H9 (cell line): ENCODE data around the gene HIPK2. TPM values are rescaled to one million over a fixed set of nuclear protein-coding genes. Genes with fewer than 3 reads are reported as not detected.

Experiments used
- DNase-seq: peaks from one replicate; pipeline ENCODE4 v3.0.0-alpha.2; 2017
- H2AFZ ChIP-seq: one replicate; pipeline ENCODE4 v1.6.1; 2013; ENCODE audit warnings: mild to moderate bottlenecking, low read length, control low read depth, moderate library complexity
- H2AK5ac ChIP-seq: 2 replicates; pipeline ENCODE4 v1.6.1; 2013; ENCODE audit warnings: low read length, control low read depth, mixed read lengths; ENCODE audit not compliant: insufficient read length
- H2BK120ac ChIP-seq: one replicate; pipeline ENCODE4 v1.6.1; 2013; ENCODE audit warnings: low read depth, mild to moderate bottlenecking, low read length, control low read depth, inconsistent platforms; ENCODE audit not compliant: poor library complexity, severe bottlenecking
- H2BK12ac ChIP-seq: 2 replicates; pipeline ENCODE4 v1.6.1; 2013; ENCODE audit warnings: low read length, control low read depth, mixed read lengths, low read depth; ENCODE audit not compliant: insufficient read length
- H2BK15ac ChIP-seq: 2 replicates; pipeline ENCODE4 v1.6.1; 2013; ENCODE audit warnings: low read depth, low read length, control low read depth
- H2BK20ac ChIP-seq: one replicate; pipeline ENCODE4 v1.6.1; 2013; ENCODE audit warnings: low read depth, mild to moderate bottlenecking, low read length, control low read depth, inconsistent platforms; ENCODE audit not compliant: poor library complexity, severe bottlenecking
- H2BK5ac ChIP-seq: 2 replicates; pipeline ENCODE4 v1.6.1; 2013; ENCODE audit warnings: low read length, control low read depth, mixed read lengths; ENCODE audit not compliant: insufficient read length
- H3K14ac ChIP-seq: 2 replicates; pipeline ENCODE4 v1.6.1; 2013; ENCODE audit warnings: low read length, control low read depth; ENCODE audit not compliant: insufficient read depth
- H3K18ac ChIP-seq: 2 replicates; pipeline ENCODE4 v1.6.1; 2013; ENCODE audit warnings: low read depth, mild to moderate bottlenecking, mixed read lengths, low read length, control low read depth; ENCODE audit not compliant: insufficient read length
- H3K23ac ChIP-seq: 2 replicates; pipeline ENCODE4 v1.6.1; 2013; ENCODE audit warnings: low read length, control low read depth, mixed read lengths, low read depth; ENCODE audit not compliant: insufficient read length
- H3K23me2 ChIP-seq: 2 replicates; pipeline ENCODE4 v1.6.1; 2013; ENCODE audit warnings: low read depth, mild to moderate bottlenecking, mixed read lengths, low read length, control low read depth; ENCODE audit not compliant: insufficient read length, poor library complexity, severe bottlenecking
- H3K27ac ChIP-seq: 2 replicates; pipeline ENCODE4 v1.5.1; 2013; ENCODE audit warnings: low read length, control low read depth, mixed read lengths, low read depth; ENCODE audit not compliant: insufficient read length
- H3K27me3 ChIP-seq: 2 replicates; pipeline ENCODE4 v1.6.1; 2013; ENCODE audit warnings: low read length, control low read depth, inconsistent platforms; ENCODE audit not compliant: insufficient read depth
- H3K4ac ChIP-seq: 2 replicates; pipeline ENCODE4 v1.6.1; 2013; ENCODE audit warnings: low read depth, mild to moderate bottlenecking, control low read depth, inconsistent platforms, low read length, moderate library complexity
- H3K4me1 ChIP-seq: 2 replicates; pipeline ENCODE4 v1.6.1; 2013; ENCODE audit warnings: low read length, control low read depth, inconsistent platforms; ENCODE audit not compliant: insufficient read depth
- H3K4me2 ChIP-seq: 2 replicates; pipeline ENCODE4 v1.6.1; 2013; ENCODE audit warnings: low read length, control low read depth, mixed read lengths; ENCODE audit not compliant: insufficient read length, insufficient read depth
- H3K56ac ChIP-seq: 2 replicates; pipeline ENCODE4 v1.6.1; 2013; ENCODE audit warnings: low read depth, mild to moderate bottlenecking, mixed read lengths, low read length, control low read depth; ENCODE audit not compliant: insufficient read length
- H3K79me1 ChIP-seq: 2 replicates; pipeline ENCODE4 v1.6.1; 2013; ENCODE audit warnings: low read depth, mild to moderate bottlenecking, moderate library complexity, low read length, control low read depth, inconsistent platforms; ENCODE audit not compliant: insufficient read depth, poor library complexity, severe bottlenecking
- H3K79me2 ChIP-seq: 2 replicates; pipeline ENCODE4 v1.6.1; 2013; ENCODE audit warnings: low read length, control low read depth, inconsistent platforms; ENCODE audit not compliant: insufficient read depth
- H3K9ac ChIP-seq: 2 replicates; pipeline ENCODE4 v1.6.1; 2013; ENCODE audit warnings: low read length, control low read depth, mixed read lengths; ENCODE audit not compliant: insufficient read length; ENCODE audit errors: extremely low read depth
- H3K9me3 ChIP-seq: one replicate; pipeline ENCODE4 v1.6.1; 2013; ENCODE audit warnings: low read depth, low read length, inconsistent platforms; ENCODE audit not compliant: control insufficient read depth
- H3T11ph ChIP-seq: one replicate; pipeline ENCODE4 v1.6.1; 2013; ENCODE audit warnings: mild to moderate bottlenecking, low read length, control low read depth, inconsistent platforms
- H4K20me1 ChIP-seq: one replicate; pipeline ENCODE4 v1.6.1; 2013; ENCODE audit not compliant: control insufficient read depth, insufficient read length, insufficient read depth
- H4K5ac ChIP-seq: 2 replicates; pipeline ENCODE4 v1.6.1; 2013; ENCODE audit warnings: low read depth, mild to moderate bottlenecking, mixed read lengths, low read length, control low read depth; ENCODE audit not compliant: insufficient read length
- H4K8ac ChIP-seq: replicated peaks from 2 replicates; pipeline ENCODE4 v1.6.1; 2013; ENCODE audit warnings: low read length, control low read depth, mixed read lengths, low read depth; ENCODE audit not compliant: insufficient read length
- H4K91ac ChIP-seq: 2 replicates; pipeline ENCODE4 v1.6.1; 2013; ENCODE audit warnings: low read depth, mild to moderate bottlenecking, moderate library complexity, mixed read lengths, low read length, control low read depth; ENCODE audit not compliant: insufficient read length
- H3K27ac Mint-ChIP-seq, 3 experiments: 2 replicates in 2 of 3; 3 replicates in 1 of 3; pipeline ENCODE4 v1.8.0; 2020 to 2021; ENCODE audit warnings: mixed read lengths in 3 of 3, mild to moderate bottlenecking in 1 of 3, moderate library complexity in 1 of 3
- H3K27me3 Mint-ChIP-seq: 2 replicates; pipeline ENCODE4 v1.8.0; 2021; ENCODE audit warnings: low read depth, mild to moderate bottlenecking, moderate library complexity, mixed read lengths
- H3K36me3 Mint-ChIP-seq, 3 experiments: 2 replicates in 2 of 3; 3 replicates in 1 of 3; pipeline ENCODE4 v1.8.0; 2020 to 2021; ENCODE audit warnings: low read depth in 3 of 3, mixed read lengths in 3 of 3; ENCODE audit not compliant: insufficient read depth in 1 of 3
- H3K4me1 Mint-ChIP-seq, 2 experiments: 2 replicates each; pipeline ENCODE4 v1.8.0; 2020; ENCODE audit warnings: mixed read lengths in 2 of 2
- H3K4me3 Mint-ChIP-seq, 2 experiments: 2 replicates in 1 of 2; 3 replicates in 1 of 2; pipeline ENCODE4 v1.8.0; 2020 to 2021; ENCODE audit warnings: mild to moderate bottlenecking in 2 of 2, mixed read lengths in 2 of 2, moderate library complexity in 1 of 2
- H3K9me3 Mint-ChIP-seq, 2 experiments: 2 replicates in 1 of 2; 3 replicates in 1 of 2; pipeline ENCODE4 v1.8.0; 2020; ENCODE audit warnings: mild to moderate bottlenecking in 2 of 2, mixed read lengths in 2 of 2, moderate library complexity in 1 of 2
- total RNA-seq: library from RNA; stranded (reverse); gene quantifications from 2 replicates; pipeline ENCODE4 v1.2.1, GENCODE V29; 2021
- TF ChIP-seq, protein P1 (sequence below): fragments of 200-600 bp; sonication (generic); conservative IDR thresholded peaks from 3 replicates; pipeline ENCODE4 v1.8.0; 2021; ENCODE audit warnings: antibody characterized with exemption, mild to moderate bottlenecking

Gene HIPK2
- total RNA-seq, 1 experiment from 2014 or later, result 21.9 TPM

GRCh38 chr7:139687211-139687954 is 90.4 kb downstream of the HIPK2 start:
- H2BK12ac ChIP-seq, result no peak overlapping the region
- H2BK15ac ChIP-seq, result no peak overlapping the region
- H3K9ac ChIP-seq, result no peak overlapping the region
- no peak overlapping the region for H2AFZ ChIP-seq
- H3K79me1 ChIP-seq, result no peaks in the 10 kb centered on the region
- H4K5ac ChIP-seq, result no peak overlapping the region
- H2BK20ac ChIP-seq, result no peak overlapping the region
- H3K4me3 Mint-ChIP-seq, result no peak overlapping the region; a peak in 1 of 5 replicates
- H3K27me3 ChIP-seq, result no peaks in the 10 kb centered on the region
- H3K36me3 Mint-ChIP-seq, result peaks cover 2 to 11% (median 9%) of the 10 kb centered on the region in 3 experiments
- H3K14ac ChIP-seq, result no peak overlapping the region
- TF ChIP-seq, protein P1, sequence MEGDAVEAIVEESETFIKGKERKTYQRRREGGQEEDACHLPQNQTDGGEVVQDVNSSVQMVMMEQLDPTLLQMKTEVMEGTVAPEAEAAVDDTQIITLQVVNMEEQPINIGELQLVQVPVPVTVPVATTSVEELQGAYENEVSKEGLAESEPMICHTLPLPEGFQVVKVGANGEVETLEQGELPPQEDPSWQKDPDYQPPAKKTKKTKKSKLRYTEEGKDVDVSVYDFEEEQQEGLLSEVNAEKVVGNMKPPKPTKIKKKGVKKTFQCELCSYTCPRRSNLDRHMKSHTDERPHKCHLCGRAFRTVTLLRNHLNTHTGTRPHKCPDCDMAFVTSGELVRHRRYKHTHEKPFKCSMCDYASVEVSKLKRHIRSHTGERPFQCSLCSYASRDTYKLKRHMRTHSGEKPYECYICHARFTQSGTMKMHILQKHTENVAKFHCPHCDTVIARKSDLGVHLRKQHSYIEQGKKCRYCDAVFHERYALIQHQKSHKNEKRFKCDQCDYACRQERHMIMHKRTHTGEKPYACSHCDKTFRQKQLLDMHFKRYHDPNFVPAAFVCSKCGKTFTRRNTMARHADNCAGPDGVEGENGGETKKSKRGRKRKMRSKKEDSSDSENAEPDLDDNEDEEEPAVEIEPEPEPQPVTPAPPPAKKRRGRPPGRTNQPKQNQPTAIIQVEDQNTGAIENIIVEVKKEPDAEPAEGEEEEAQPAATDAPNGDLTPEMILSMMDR, result no peak
- H3K27me3 Mint-ChIP-seq, result no peaks in the 10 kb centered on the region; the same call in none of the 2 replicates
- no peak overlapping the region for H4K8ac ChIP-seq
- H3K4me1 ChIP-seq, result peaks cover 2% of the 10 kb centered on the region; the same call in 1 of the 2 replicates
- no peak for DNase-seq
- H3K56ac ChIP-seq, result no peak overlapping the region
- H2AK5ac ChIP-seq, result no peak overlapping the region
- no peak overlapping the region for H3K4ac ChIP-seq
- no peak overlapping the region for H3K18ac ChIP-seq
- no peaks in the 10 kb centered on the region for H3K23me2 ChIP-seq
- no peaks in the 10 kb centered on the region for H4K20me1 ChIP-seq
- no peak overlapping the region for H3K4me2 ChIP-seq
- H3K27ac ChIP-seq, result no peak overlapping the region
- H3K9me3 Mint-ChIP-seq, result peaks cover 12 to 13% of the 10 kb centered on the region in 2 experiments
- H4K91ac ChIP-seq, result no peak overlapping the region
- H3K9me3 ChIP-seq, result peaks cover 6% of the 10 kb centered on the region
- peak overlapping the region in 1 of 3 experiments; percentile 44; a peak in 1 of 7 replicates for H3K27ac Mint-ChIP-seq
- H3T11ph ChIP-seq, result no peak overlapping the region
- H2BK5ac ChIP-seq, result no peak overlapping the region
- H3K23ac ChIP-seq, result no peak overlapping the region
- no peak overlapping the region for H2BK120ac ChIP-seq
- H3K79me2 ChIP-seq, result no peaks in the 10 kb centered on the region
- peaks cover 15 to 19% of the 10 kb centered on the region in 2 experiments for H3K4me1 Mint-ChIP-seq
